HG02973 (cell line): ENCODE data around the gene LCMT1.
"Not testable (repeated sequence)": the region's sequence is repeated elsewhere in the genome, so short reads cannot be mapped to it uniquely, and the experiment has no call there.

Experiments used
- ATAC-seq: cut with Tn5 transposase; IDR thresholded peaks from one replicate; pipeline ENCODE4 v1.9.1; 2021; ENCODE audit warnings: moderate library complexity; ENCODE audit not compliant: unreplicated experiment

The LCMT1 gene

DNA sequence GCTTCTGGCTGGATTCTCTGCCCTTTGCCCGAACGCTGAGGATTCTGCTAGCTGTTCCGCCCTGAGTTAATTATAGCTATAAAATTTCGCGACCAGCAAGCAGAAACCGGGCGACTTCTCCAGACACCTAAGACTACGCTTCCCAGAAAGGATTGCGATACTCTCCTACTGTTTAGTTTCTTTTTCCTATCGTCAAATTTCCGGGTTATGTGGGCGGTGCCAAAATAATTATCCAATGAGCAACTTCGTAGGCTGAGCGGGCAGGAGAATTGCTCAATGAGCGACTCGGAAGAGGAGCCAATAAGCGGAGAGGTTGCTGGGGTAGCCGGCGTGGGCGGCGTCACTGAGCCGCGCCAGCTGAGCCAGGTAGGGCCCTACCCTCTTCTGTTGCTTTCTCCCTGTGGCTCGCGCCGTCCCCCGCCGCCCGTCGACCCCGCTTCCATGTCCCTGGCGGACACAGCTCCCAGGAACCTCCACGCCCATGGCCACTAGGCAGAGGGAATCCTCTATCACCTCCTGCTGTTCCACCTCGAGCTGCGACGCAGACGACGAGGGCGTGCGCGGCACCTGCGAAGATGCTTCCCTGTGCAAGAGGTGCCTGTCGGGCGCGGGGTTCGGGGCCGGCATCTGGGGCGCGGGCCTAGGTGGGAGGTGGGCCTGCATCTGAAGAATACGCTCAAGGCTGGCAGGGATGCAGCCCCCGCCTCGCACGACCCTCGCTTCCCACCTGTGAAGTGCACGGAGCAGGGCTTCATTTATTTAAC is at the start of gene LCMT1:
Gene LCMT1 (plus strand): TSS at position 340 of the 764 bp plus-strand sequence. CDS start 142 bp downstream, at position 482.
- ATAC-seq, result peak; percentile 90

DNA sequence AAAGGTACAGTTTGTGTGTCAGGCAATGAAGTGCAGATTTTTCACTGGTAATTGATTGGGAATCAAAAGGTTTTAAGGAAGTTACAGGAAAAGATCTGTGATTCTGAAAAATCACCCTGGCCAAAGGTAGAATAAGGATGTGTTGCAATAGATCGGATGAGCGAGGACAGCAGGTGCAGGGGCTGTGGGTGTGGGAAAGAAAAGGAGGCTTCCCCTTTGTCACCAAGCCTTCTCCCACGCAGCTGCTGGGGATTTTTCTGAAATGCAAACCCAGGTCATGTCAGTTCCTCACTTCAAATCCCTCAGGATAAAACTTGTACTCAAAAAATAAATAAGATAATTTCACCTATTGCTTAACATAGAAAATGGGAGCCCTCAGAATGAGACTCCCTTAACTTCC is 48.4 kb upstream of the LCMT1 start:
- ATAC-seq, result no peak

DNA sequence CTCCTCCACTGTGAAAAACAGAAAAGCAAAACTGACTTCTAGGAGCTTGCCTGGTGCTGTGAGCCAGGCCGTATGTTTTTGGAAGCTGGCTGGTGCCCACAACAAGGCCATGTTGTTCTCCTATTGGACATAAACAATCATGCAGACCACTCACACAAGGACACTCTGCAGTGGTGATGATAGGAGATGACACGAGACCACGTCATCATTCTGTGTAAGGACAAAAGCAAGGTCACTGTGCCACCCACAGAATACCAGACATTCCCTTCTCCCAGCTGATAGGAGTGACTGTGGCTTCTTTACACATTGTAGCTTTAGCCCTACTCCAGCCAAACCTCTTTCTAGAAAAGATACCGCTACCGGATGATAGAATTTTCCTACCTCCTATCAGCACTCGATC is 47.7 kb upstream of the LCMT1 start:
- no peak for ATAC-seq

DNA sequence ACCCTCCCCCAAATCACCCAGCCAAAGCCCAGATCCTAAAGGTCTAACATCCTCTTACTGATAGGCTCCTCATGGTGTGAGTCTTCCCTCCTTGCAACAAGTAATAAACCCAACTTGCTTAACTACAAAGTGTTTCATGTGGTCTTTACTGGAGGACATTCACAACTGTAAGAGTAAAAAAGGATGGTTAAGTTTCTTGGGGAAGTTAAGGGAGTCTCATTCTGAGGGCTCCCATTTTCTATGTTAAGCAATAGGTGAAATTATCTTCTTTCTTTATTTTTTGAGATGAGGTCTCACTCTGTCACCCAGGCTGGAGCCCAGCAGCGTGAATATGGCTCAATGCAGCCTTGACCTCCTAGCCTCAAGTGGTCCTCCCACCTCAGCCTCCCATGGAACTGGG is 47.3 kb upstream of the LCMT1 start:
- ATAC-seq, result not testable (repeated sequence)

DNA sequence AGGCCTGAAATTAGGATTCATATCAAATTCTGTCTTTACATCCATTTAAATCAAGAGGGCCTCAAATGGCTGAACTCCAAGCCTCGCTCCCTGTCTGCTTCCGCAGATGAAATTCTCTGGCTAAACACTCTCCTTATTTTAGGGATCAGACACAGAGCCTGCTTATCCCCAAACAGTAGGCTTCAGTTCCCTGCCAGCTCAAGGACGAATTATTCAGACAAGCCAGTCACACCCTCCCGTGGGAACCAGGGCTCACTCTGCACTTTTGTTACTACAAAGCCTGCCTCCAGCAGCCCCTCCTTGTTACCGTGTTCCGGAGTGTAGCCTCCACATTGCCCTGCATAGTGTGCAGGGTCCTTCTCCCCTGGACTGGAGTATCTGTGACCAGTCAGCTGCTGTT is 46.6 kb upstream of the LCMT1 start:
- no peak for ATAC-seq

DNA sequence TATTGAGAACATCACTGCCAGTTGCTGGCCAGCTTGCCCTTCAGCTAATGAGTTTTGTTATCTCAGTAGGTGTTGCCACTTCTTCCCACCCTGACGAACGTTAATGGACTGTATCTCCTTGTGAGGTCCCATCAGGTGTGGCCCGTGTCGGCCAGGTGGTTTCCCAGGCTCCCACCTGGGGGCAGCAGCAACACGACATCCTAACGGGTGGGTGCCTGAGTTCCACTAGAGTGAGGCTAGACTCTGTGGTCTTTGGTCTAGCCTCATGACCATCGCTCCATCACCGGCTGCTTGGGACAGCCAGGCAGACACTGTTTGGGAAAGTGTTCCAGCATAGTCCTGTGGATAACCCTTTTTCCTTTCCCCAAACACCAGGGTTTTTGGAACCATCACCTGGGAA is 45.6 kb upstream of the LCMT1 start:
- no peak for ATAC-seq

DNA sequence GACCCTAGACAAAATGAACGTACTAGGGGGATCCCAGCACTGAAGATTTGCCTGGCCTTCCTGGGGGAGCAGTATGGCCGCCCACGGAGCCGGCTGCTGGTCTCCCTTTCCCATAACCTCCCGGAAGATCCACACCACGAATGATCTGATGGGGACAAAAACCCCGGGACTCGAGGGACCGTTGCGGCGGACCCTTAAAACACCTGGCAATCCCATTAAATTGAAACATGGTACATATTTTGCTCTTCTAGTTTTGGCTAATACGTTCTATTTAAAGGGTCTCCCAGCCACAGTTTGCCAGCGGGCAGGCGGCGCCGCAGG is 45.2 kb upstream of the LCMT1 start:
- ATAC-seq, result no peak

DNA sequence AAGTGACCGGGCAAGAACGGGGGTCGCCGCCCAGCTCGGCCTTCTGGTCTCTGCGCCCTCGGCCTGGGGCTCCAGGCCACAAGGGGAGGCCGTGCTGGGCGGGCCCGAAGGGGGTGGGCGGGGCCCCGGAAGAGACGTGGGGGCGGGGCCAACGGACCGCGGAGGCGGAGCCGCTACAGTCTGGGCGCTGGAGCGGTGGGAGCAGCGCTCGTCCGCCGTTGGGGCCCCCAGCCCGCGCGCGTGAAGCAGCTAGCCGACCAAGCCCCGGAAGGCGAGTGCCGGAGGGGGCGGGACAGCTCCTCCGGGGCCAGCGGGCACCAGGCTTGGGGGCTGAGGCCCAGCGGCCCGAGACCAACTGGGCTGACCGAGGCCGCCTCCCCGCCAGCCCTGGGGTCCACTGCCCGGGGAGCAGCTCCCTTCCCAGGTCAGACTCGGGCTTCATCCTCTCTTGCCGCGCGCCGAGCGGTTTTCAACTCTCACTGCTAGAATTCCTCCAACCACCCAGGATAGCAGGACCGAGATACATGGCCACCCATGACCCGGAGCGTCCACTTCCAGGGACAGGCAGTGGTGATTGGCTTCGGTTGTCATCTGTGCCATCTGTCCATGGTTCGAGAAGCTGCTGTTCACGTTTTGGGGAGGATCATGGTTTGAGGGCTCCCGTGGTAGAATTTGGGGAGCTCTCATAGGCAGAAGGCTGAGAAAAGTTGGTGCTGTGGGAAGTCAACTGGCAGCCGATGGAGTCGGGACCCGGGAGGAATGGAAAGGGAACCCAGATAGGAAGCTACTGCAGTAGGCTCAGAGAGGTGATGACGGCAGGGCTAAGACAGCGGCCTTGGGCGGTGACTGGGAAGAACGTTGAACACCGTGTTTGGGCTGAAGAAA is 44.6 kb upstream of the LCMT1 start:
- peak; percentile 78 for ATAC-seq

DNA sequence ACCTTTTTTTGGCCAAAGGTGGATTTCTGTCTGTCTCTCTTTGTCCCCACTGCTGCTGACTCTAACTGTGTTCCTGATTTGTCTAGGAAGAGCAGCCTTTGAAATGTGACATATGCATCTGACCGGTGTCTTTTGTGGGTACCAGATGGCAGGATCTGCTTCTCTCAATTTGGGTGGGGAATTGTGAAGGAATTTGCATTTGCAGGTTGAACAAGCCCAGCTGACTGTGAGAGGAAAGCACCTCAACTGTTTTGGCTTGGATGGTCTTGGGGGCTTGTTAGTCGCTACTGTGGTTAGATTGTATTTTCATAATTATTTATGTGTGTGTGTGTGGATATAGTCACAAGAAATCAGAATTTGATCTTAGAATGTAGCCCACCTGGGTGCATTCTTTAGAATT is 37.7 kb upstream of the LCMT1 start:
- ATAC-seq, result no peak

DNA sequence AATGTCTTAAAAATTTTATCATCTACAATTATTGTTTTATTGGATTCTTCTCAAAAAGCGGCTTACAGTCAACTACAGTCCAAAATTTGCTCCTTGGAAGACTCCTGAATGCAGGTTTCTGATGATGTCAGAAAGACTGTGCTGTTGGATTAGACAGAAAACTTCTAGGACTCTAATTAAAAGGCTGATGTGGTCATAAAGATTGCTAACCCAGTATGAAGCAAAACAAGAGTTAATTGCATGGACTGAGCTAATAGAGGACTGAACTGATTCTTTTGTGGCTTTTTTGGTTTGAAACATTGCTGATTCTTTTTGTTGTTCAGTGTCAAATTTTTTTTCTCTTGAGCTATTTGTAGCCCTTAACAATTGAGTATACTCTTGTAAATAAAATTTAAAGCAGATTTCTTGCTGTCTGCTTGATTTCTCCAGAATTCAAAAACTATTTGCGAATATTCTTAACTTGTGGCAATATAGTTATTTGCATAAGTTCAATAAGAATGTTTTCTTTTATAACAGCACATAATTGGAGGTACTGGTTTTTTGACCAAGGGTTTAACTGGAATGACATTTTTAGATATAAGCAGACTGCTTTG is 33.1 kb upstream of the LCMT1 start:
- no peak for ATAC-seq

DNA sequence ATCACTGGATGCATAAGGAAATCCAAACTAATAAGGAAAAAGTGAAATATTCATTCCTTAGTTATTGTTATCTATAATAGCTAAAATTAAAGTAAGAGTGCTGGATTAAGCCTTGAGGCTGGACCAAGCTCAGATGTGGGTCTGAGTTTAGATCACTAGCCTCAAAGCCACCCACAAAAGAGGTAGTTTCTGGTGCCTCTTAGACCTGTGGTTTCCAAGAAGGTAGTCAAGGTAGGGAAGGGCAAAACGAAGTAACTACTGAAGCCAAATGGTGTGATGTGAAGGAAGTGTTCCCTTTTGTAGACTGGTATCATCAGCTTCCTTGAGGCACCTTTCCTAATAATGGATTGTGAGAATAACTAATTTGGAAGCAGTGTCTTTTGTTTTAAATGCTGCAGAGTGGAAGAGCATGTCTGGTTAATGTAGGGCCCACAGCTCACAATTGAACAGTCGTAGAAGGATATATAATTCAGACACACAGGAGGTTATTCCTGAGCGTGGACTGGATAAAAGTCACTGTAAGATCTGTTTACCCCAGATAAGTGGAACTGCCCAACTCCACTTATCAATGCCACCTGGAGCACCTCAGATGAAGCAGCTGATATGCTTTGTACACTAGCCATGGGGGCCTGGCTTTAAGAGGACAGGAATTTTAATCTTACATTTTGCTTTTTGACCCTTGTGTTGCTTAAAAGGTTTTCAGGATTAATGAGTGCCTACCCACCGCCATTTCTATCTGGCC is 31.7 kb upstream of the LCMT1 start:
- no peak for ATAC-seq

DNA sequence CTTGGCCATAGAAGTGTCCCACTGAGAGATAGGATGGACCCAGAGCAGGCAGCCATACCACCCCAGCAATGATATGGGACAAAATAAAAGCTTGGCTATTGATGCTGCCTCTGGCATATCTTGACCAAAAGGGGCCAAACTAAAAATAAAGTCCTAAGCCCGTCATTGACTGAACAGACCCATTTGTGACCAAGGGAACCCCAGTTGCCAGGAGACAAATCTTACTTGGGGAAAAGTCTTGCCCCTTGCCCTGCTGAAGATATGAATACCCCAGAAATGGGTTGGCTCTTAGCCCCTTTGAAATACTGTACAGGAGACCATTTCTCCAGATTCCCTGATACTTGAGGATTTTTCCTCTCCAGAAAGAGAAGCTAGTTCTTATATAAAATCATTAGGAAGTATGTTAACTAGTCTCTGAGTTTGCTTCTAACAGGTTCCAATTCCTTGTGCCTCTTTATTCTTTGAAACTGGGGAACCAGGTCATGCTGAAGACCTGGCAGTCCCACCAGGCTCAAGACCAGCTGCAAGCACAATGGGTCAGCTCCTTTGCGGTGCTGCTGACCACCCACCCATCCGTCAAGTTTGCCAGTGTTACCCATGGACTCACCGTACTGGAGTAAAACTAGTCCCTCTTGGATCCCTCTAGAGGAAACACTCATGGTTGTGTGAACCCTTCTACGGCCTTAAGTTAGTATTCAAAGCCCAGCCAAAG is 31.0 kb upstream of the LCMT1 start:
- no peak for ATAC-seq

DNA sequence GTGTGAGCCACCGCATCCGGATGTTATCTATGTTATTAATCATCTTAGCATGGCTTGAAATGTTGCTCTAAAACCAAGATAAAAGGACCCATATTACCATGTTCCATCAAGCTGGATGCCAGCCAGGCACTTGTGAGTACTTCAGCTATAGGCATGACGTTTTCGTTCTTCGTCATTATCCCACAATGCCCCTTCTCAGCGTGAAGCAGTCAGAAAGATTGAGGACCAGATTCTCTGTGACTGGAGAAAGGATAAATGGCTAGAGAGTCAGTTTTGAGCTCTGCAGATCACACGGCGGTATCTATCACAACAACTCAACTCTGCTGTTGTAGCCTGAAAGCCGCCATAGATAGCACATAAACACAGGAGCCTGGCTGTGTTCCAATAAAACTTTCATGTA is 29.8 kb upstream of the LCMT1 start:
- no peak for ATAC-seq

DNA sequence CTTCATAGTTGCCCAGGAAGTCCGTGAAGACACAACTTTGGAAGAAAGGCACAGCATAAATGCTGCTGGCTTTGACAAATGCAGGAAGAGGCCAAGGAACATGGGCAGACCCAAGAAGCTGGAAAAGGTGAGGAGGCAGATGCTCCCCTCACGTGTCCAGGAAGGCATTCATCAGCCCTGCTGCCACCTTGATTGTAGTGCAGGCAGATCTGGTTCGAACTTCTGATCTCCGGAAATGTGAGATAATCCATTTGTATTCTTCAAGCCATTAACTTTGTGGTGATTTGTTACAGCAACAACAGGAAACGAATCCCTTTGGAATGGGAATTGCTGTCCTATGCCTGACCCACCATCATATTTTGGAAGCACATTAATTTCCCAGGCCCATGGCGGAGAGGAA is 28.5 kb upstream of the LCMT1 start:
- ATAC-seq, result no peak

DNA sequence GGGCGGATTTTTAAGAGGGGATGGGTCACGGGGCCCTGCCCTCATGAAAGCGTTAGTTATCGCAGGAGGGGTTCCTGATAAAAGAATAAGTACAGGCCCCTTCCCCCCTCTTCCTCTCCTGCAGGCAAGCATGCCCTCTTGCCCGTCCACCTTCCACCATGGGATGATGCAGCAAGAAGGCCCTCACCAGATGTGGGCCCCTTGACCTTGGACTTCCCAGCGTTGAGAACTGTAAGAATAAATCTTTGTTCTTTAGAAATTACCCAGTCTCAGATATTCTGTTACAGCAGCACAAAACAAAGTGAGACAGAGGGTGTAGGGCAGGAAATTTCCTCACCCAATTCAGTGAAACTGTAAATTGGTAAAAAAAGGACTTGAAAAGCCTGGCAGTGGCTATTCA is 27.8 kb upstream of the LCMT1 start:
- no peak for ATAC-seq

DNA sequence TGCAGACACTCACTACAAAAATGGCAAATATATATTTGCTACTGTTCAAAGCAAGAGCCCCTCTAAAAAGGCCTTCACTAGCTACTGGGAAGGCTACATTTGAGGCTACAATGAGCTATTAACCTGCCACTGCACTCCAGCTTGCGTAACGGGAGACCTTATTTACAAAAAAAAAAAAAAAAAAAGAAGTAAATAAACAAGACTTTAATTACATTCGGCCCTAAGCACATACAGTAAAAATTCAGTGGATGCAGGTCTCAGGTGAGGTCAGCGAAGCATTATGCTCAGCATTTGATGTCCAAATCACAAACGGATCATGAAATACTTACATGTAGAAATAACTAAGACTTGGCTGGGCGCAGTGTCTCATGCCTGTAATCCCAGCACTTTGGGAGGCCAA is 26.7 kb upstream of the LCMT1 start:
- no peak for ATAC-seq

DNA sequence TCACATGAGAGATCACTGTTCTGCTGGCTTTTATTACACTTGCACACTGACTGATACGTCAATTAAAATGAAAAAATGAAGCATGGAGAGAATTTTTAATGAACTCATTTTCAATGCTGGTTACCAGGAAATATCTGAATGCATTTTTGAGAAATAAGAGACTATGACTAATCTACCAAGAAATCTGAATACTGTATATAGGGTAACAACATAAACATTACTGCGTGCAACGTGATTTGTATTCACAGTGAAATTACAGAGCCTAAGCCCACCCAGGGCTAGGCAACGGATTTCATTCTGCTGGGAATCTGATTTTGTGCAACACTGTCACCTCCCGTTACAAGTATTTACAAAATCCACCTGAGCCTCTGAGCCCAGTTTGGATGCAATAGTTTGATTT is 23.8 kb upstream of the LCMT1 start:
- ATAC-seq, result no peak

DNA sequence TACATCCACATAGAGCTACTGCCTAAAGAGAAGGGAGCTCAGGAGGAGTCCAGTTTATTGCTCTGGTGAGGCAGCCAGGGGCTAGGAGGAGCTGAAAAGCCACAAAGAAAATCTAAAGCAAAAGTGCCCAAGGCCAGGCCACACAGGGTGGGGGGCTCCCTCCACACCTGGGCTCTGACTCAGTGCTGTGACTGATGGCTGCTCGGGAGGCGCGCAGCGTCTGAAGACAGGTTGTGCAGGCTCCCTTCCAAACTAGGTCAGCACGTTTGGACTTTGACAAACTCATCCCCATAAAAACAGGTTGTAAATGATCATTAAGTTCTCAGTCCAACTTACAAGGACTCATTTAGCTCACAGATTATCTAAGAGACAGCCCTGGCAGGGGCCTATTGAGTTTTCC is 22.2 kb upstream of the LCMT1 start:
- ATAC-seq, result no peak

DNA sequence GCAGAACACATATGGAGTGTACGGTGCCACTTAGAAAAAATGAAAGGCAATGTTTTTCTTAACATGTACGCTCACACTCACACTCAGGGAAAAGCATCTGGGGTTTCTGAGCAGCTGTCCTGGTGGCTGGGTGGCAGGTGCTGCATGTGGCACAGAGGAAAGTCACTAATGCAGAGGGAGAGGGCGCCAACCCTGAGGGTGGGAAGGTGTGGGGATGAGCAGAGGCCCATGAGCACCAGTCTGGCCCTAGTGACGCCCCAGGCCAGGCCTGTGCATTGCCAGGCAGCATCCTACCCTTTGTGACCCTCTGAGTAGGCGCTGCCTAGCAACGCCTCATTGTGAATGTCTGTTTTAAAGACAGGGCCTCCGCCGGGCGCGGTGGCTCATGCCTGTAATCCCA is 19.1 kb upstream of the LCMT1 start:
- ATAC-seq, result no peak

DNA sequence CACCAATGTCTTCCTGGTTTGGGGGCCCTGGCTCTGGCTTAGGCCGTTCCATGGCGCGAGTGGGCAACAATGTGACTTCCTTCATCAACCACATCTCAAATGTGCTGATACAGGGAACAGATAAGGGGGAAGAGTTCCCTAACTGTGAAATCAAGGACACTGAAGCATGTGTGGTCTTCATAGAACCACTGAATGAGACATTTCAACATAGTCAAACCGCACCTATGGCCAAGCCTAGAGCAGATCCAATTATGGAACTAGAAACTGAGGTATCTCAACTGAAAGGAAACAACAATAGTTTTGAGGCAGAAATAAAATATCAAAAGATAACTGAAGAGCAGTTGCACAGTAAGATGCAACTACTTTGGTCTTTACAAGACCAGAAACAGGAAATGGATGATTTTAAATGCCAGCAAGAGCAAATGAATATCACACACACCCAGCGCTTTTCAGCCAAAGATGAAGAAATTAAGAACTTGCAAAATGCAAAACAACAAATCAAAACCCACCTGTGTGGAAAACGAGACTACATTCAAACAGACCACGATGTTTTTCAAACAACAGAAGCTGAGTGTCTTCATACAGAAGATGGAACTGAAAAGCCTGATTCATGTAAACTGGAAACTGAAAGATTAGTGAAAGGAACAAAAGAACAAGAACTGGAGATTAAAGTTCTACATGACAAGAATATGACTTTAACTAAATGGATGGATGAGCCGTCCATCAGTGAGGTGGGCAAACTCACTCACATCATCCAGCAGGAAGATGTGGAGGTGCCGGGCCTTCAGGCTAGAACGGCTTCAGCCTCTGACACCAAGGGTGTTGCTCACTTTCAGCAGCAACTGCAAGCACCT is 18.1 kb upstream of the LCMT1 start:
- peak; percentile 68 for ATAC-seq
